Central memory CD4-positive, alpha-beta T cell (primary cell): ENCODE data around the gene DHRSX.
"Not testable (repeated sequence)": the region's sequence is repeated elsewhere in the genome, so short reads cannot be mapped to it uniquely, and the experiment has no call there.

ENCODE experiments used
- DNase-seq: peaks from one replicate; pipeline ENCODE4 v3.0.0; 2022

The DHRSX gene

GRCh38 chrX:2495595-2495994 is 5.2 kb downstream of the DHRSX start:
- no peak for DNase-seq

- no peak for DNase-seq
Observed at GRCh38 chrX:2492531-2493218, 8.1 kb downstream of the DHRSX start.

GRCh38 chrX:2490634-2491033 is 10.1 kb downstream of the DHRSX start:
- no peak for DNase-seq

GRCh38 chrX:2489446-2490445 is 11.0 kb downstream of the DHRSX start:
- no peak for DNase-seq

GRCh38 chrX:2488621-2489285 is 12.0 kb downstream of the DHRSX start:
- DNase-seq = no peak

GRCh38 chrX:2487366-2487765 is 13.4 kb downstream of the DHRSX start:
- no peak for DNase-seq

- DNase-seq = no peak
Observed at GRCh38 chrX:2486476-2487133, 14.2 kb downstream of the DHRSX start.

- no peak for DNase-seq
Observed at GRCh38 chrX:2485789-2486345, 14.9 kb downstream of the DHRSX start.

- DNase-seq = no peak
Observed at GRCh38 chrX:2484721-2485648, 15.8 kb downstream of the DHRSX start.

GRCh38 chrX:2484256-2484655 is 16.5 kb downstream of the DHRSX start:
- DNase-seq = no peak

- no peak for DNase-seq
Observed at GRCh38 chrX:2483398-2484060, 17.2 kb downstream of the DHRSX start.

- DNase-seq = not testable (repeated sequence)
Observed at GRCh38 chrX:2481597-2481996, 19.2 kb downstream of the DHRSX start.

- not testable (repeated sequence) for DNase-seq
Observed at GRCh38 chrX:2479982-2480381, 20.8 kb downstream of the DHRSX start.

- no peak for DNase-seq
Observed at GRCh38 chrX:2479420-2479780, 21.4 kb downstream of the DHRSX start.

- no peak for DNase-seq
Observed at GRCh38 chrX:2478546-2479419, 22.0 kb downstream of the DHRSX start.

GRCh38 chrX:2477313-2477712 is 23.5 kb downstream of the DHRSX start:
- DNase-seq = not testable (repeated sequence)

GRCh38 chrX:2474963-2475726 is 25.6 kb downstream of the DHRSX start:
- DNase-seq = no peak

GRCh38 chrX:2474280-2474962 is 26.4 kb downstream of the DHRSX start:
- no peak for DNase-seq
